ENCODE data around the gene CD22.

The CD22 gene

GRCh38 chr19:35350591-35350990 is 21.6 kb downstream of the CD22 start:
- Histone ChIP-seq H4K8ac (ENCODE audit: low read depth, low read length) (no peak overlapping the region), H3K18ac (ENCODE audit: low read length) (no peak overlapping the region), H2BK120ac (ENCODE audit: insufficient read depth, low read length, poor library complexity) (no peak overlapping the region), H3K4me1 (ENCODE audit: control insufficient read depth in 1 of 2, insufficient read depth in 2 of 2, low read length in 2 of 2) (peaks cover 0 to 5% of the 10 kb centered on the region in 2 experiments), H2AK5ac (ENCODE audit: low read length) (no peak overlapping the region), H3K27ac (ENCODE audit: low read depth, low read length) (no peak overlapping the region), H4K12ac (ENCODE audit: low read depth, low read length) (no peak overlapping the region), H2BK12ac (ENCODE audit: low read length) (no peak overlapping the region), H2BK5ac (ENCODE audit: low read depth, low read length, poor library complexity) (no peak overlapping the region), H4K91ac (ENCODE audit: low read depth, low read length) (no peak overlapping the region), H3K23ac (ENCODE audit: low read length) (no peak overlapping the region), H3K4me2 (ENCODE audit: low read length) (no peak overlapping the region), H3K36me3 (ENCODE audit: control insufficient read depth in 1 of 2, insufficient read depth in 2 of 2, low read length in 2 of 2) (no peaks in the 10 kb centered on the region), H2AFZ (ENCODE audit: insufficient read depth, low read length, poor library complexity) (no peak overlapping the region), H3K79me2 (ENCODE audit: control insufficient read depth, insufficient read depth, low read length, poor library complexity) (no peaks in the 10 kb centered on the region), H3K4me3 (ENCODE audit: low read depth, low read length) (no peak overlapping the region), H3K9ac (ENCODE audit: low read length) (no peak overlapping the region), H3K79me1 (ENCODE audit: low read length) (no peaks in the 10 kb centered on the region), H3K9me3 (ENCODE audit: insufficient read depth, low read depth, low read length) (no peaks in the 10 kb centered on the region), H3K14ac (ENCODE audit: low read length) (no peak overlapping the region), H3K4ac (ENCODE audit: low read depth, low read length) (no peak overlapping the region), H3K27me3 (ENCODE audit: insufficient read depth, low read length) (no peaks in the 10 kb centered on the region)
- WGBS (ENCODE audit: extremely low coverage, insufficient coverage, insufficient read length) = no CpG with 5 or more reads among the region's 7 CpGs
- DNase-seq = no peak

- no CpG with 5 or more reads among the region's 47 CpGs for WGBS (ENCODE audit: extremely low coverage, insufficient coverage, insufficient read length)
- Histone ChIP-seq H4K12ac (ENCODE audit: low read depth, low read length) (no peak overlapping the region), H3K27me3 (ENCODE audit: insufficient read depth, low read length) (no peaks in the 10 kb centered on the region), H3K4me1 (ENCODE audit: control insufficient read depth in 1 of 2, insufficient read depth in 2 of 2, low read length in 2 of 2) (peaks cover 0 to 5% of the 10 kb centered on the region in 2 experiments), H3K14ac (ENCODE audit: low read length) (no peak overlapping the region), H2BK5ac (ENCODE audit: low read depth, low read length, poor library complexity) (no peak overlapping the region), H3K4me2 (ENCODE audit: low read length) (no peak overlapping the region), H3K18ac (ENCODE audit: low read length) (no peak overlapping the region), H3K79me1 (ENCODE audit: low read length) (no peaks in the 10 kb centered on the region), H3K27ac (ENCODE audit: low read depth, low read length) (no peak overlapping the region), H2BK120ac (ENCODE audit: insufficient read depth, low read length, poor library complexity) (no peak overlapping the region), H3K79me2 (ENCODE audit: control insufficient read depth, insufficient read depth, low read length, poor library complexity) (no peaks in the 10 kb centered on the region), H3K4me3 (ENCODE audit: low read depth, low read length) (no peak overlapping the region), H4K8ac (ENCODE audit: low read depth, low read length) (no peak overlapping the region), H2AK5ac (ENCODE audit: low read length) (no peak overlapping the region), H3K9me3 (ENCODE audit: insufficient read depth, low read depth, low read length) (no peaks in the 10 kb centered on the region), H3K23ac (ENCODE audit: low read length) (no peak overlapping the region), H3K4ac (ENCODE audit: low read depth, low read length) (no peak overlapping the region), H3K9ac (ENCODE audit: low read length) (no peak overlapping the region), H2BK12ac (ENCODE audit: low read length) (no peak overlapping the region), H3K36me3 (ENCODE audit: control insufficient read depth in 1 of 2, insufficient read depth in 2 of 2, low read length in 2 of 2) (no peaks in the 10 kb centered on the region), H2AFZ (ENCODE audit: insufficient read depth, low read length, poor library complexity) (no peak overlapping the region), H4K91ac (ENCODE audit: low read depth, low read length) (no peak overlapping the region)
- peak in 1 of 2 donors; percentile 28 for DNase-seq
Observed at GRCh38 chr19:35351411-35352176, 22.6 kb downstream of the CD22 start.

- no peak overlapping the region for H2BK5ac ChIP-seq (ENCODE audit: low read depth, low read length, poor library complexity)
- no peaks in the 10 kb centered on the region for H3K79me2 ChIP-seq (ENCODE audit: control insufficient read depth, insufficient read depth, low read length, poor library complexity)
- no peak overlapping the region for H3K18ac ChIP-seq (ENCODE audit: low read length)
- H2BK12ac ChIP-seq (ENCODE audit: low read length) = no peak overlapping the region
- no peak overlapping the region for H2BK120ac ChIP-seq (ENCODE audit: insufficient read depth, low read length, poor library complexity)
- H3K9ac ChIP-seq (ENCODE audit: low read length) = no peak overlapping the region
- H3K4me1 ChIP-seq (ENCODE audit: control insufficient read depth in 1 of 2, insufficient read depth in 2 of 2, low read length in 2 of 2) = peaks cover 0 to 2% of the 10 kb centered on the region in 2 experiments
- H4K8ac ChIP-seq (ENCODE audit: low read depth, low read length) = no peak overlapping the region
- H3K14ac ChIP-seq (ENCODE audit: low read length) = no peak overlapping the region
- DNase-seq = no peak
- no peak overlapping the region for H3K23ac ChIP-seq (ENCODE audit: low read length)
- H3K9me3 ChIP-seq (ENCODE audit: insufficient read depth, low read depth, low read length) = no peaks in the 10 kb centered on the region
- no peak overlapping the region for H2AFZ ChIP-seq (ENCODE audit: insufficient read depth, low read length, poor library complexity)
- H3K4me3 ChIP-seq (ENCODE audit: low read depth, low read length) = no peak overlapping the region
- H3K4ac ChIP-seq (ENCODE audit: low read depth, low read length) = no peak overlapping the region
- no peaks in the 10 kb centered on the region for H3K79me1 ChIP-seq (ENCODE audit: low read length)
- H2AK5ac ChIP-seq (ENCODE audit: low read length) = no peak overlapping the region
- no peak overlapping the region for H4K12ac ChIP-seq (ENCODE audit: low read depth, low read length)
- no peak overlapping the region for H3K4me2 ChIP-seq (ENCODE audit: low read length)
- no peak overlapping the region for H4K91ac ChIP-seq (ENCODE audit: low read depth, low read length)
- H3K27me3 ChIP-seq (ENCODE audit: insufficient read depth, low read length) = no peaks in the 10 kb centered on the region
- H3K27ac ChIP-seq (ENCODE audit: low read depth, low read length) = no peak overlapping the region
- no peaks in the 10 kb centered on the region for H3K36me3 ChIP-seq (ENCODE audit: control insufficient read depth in 1 of 2, insufficient read depth in 2 of 2, low read length in 2 of 2)
- no CpG with 5 or more reads among the region's 18 CpGs for WGBS (ENCODE audit: extremely low coverage, insufficient coverage, insufficient read length)
Observed at GRCh38 chr19:35352177-35352447, 23.1 kb downstream of the CD22 start.

GRCh38 chr19:35352448-35353304 is 23.7 kb downstream of the CD22 start:
- no peak overlapping the region for H2AFZ ChIP-seq (ENCODE audit: insufficient read depth, low read length, poor library complexity)
- H2BK5ac ChIP-seq (ENCODE audit: low read depth, low read length, poor library complexity) = no peak overlapping the region
- no peaks in the 10 kb centered on the region for H3K79me2 ChIP-seq (ENCODE audit: control insufficient read depth, insufficient read depth, low read length, poor library complexity)
- DNase-seq = peak; percentile 42 to 89
- H3K27ac ChIP-seq (ENCODE audit: low read depth, low read length) = no peak overlapping the region
- H3K27me3 ChIP-seq (ENCODE audit: insufficient read depth, low read length) = no peaks in the 10 kb centered on the region
- H3K4me1 ChIP-seq (ENCODE audit: control insufficient read depth in 1 of 2, insufficient read depth in 2 of 2, low read length in 2 of 2) = no peaks in the 10 kb centered on the region
- no peak overlapping the region for H2AK5ac ChIP-seq (ENCODE audit: low read length)
- no peaks in the 10 kb centered on the region for H3K79me1 ChIP-seq (ENCODE audit: low read length)
- no peaks in the 10 kb centered on the region for H3K9me3 ChIP-seq (ENCODE audit: insufficient read depth, low read depth, low read length)
- H3K4ac ChIP-seq (ENCODE audit: low read depth, low read length) = no peak overlapping the region
- no peak overlapping the region for H4K8ac ChIP-seq (ENCODE audit: low read depth, low read length)
- no peak overlapping the region for H3K23ac ChIP-seq (ENCODE audit: low read length)
- no peak overlapping the region for H4K91ac ChIP-seq (ENCODE audit: low read depth, low read length)
- H3K36me3 ChIP-seq (ENCODE audit: control insufficient read depth in 1 of 2, insufficient read depth in 2 of 2, low read length in 2 of 2) = no peaks in the 10 kb centered on the region
- H2BK12ac ChIP-seq (ENCODE audit: low read length) = no peak overlapping the region
- no peak overlapping the region for H2BK120ac ChIP-seq (ENCODE audit: insufficient read depth, low read length, poor library complexity)
- no peak overlapping the region for H4K12ac ChIP-seq (ENCODE audit: low read depth, low read length)
- no peak overlapping the region for H3K14ac ChIP-seq (ENCODE audit: low read length)
- H3K4me2 ChIP-seq (ENCODE audit: low read length) = no peak overlapping the region
- no peak overlapping the region for H3K4me3 ChIP-seq (ENCODE audit: low read depth, low read length)
- no peak overlapping the region for H3K9ac ChIP-seq (ENCODE audit: low read length)
- no CpG with 5 or more reads among the region's 32 CpGs for WGBS (ENCODE audit: extremely low coverage, insufficient coverage, insufficient read length)
- no peak overlapping the region for H3K18ac ChIP-seq (ENCODE audit: low read length)
